ENCODE measurements around the gene TTLL5. TPM values are rescaled to one million over a fixed set of nuclear protein-coding genes. Genes with fewer than 3 reads are reported as not detected.

TTLL5 gene
- total RNA-seq, 8 experiments from 2014 or later, result 10.7 to 35.7 (median 17.2) TPM

DNA sequence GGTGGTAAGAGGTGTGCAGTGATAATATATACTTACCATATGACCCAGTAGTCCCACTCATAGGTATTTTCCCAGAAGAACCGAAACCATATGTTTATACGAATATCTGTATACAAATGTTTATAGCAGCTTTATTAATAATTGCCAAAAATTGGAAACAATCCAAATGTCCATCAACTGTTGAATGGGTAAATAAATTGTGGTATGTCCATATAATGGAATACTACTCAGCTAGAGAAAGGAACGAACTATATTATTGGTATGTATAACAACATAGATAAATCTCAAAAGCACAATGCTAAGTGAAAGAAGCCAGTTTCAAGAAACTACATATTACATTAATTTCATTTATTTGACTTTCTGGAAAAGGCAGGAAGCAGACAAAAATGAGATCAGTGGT is 66.1 kb downstream of the TTLL5 start:
- in situ Hi-C loops (cut with MboI; ENCODE audit: low pct_unique_long_range_greater_than_20kb in 2 of 9, low sequenced_read_pairs in 9 of 9, unreplicated experiment in 9 of 9), result no loop called here
- 92 to 100% (median 98%) methylated on average over 2 to 3 of the region's 3 CpGs; no CpG with 5 or more reads in 4 of the 10 experiments for WGBS, 10 experiments

DNA sequence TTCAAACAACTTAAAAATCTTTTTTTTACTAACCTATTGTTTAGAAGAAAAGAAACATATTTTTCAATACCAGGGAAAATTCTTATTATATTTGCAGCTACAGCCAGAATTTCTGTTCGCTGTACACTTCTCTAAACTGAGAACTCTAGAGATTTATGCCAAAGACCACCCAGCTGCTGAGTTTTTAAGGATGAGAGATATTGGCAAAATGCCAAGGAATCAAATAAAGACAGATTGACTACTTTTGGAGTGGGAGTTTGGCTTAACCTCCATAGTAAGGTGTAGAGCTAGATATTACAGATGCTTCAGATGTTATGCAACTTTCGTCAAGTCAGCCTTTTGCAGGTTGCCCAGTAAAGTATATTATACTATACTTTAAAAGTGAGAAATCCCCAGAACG is 71.8 kb downstream of the TTLL5 start:
- no peak overlapping the region for H3K4me3 ChIP-seq
- H3K4me1 ChIP-seq (replicated peaks in 1 of 2), result no peaks in the 10 kb centered on the region
- no peak overlapping the region for H3K27ac ChIP-seq
- in situ Hi-C loops (cut with MboI; ENCODE audit: low pct_unique_long_range_greater_than_20kb in 2 of 9, low sequenced_read_pairs in 9 of 9, unreplicated experiment in 9 of 9), result no loop called here
- WGBS, 10 experiments, result 83 to 100% (median 91%) methylated on average over 1 to 3 of the region's 3 CpGs; no CpG with 5 or more reads in 1 of the 10 experiments
- ATAC-seq (replicated peaks in 6 of 8), result no peak

More for the DNA sequence above, 66.1 kb downstream of the TTLL5 start:
- no peak for ATAC-seq (replicated peaks in 6 of 8)
- Histone ChIP-seq H3K27ac (no peak overlapping the region), H3K4me1 (replicated peaks in 1 of 2) (no peaks in the 10 kb centered on the region), H3K4me3 (no peak overlapping the region)

DNA sequence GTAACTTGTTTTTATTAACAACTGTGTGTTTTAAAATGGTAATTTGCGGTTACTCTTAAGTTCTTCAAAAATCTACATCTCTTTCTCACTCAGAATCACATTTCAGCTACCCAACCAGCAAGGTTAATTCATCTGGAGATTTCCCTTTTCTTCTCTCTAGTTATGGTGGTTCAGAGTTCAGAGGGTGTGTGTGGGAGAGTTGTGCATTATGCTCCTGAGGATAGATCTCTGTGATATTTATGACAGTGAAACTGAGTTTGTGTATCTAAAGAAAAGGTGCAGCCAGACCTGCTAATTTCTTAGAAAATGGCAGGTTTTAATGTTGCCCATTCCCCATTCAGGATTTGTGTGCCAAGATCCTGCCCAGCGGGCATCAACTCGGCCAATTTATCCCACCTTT is 73.8 kb downstream of the TTLL5 start:
- 0 to 100% (median 45%) methylated on average over 1 to 3 of the region's 3 CpGs for WGBS, 10 experiments

DNA sequence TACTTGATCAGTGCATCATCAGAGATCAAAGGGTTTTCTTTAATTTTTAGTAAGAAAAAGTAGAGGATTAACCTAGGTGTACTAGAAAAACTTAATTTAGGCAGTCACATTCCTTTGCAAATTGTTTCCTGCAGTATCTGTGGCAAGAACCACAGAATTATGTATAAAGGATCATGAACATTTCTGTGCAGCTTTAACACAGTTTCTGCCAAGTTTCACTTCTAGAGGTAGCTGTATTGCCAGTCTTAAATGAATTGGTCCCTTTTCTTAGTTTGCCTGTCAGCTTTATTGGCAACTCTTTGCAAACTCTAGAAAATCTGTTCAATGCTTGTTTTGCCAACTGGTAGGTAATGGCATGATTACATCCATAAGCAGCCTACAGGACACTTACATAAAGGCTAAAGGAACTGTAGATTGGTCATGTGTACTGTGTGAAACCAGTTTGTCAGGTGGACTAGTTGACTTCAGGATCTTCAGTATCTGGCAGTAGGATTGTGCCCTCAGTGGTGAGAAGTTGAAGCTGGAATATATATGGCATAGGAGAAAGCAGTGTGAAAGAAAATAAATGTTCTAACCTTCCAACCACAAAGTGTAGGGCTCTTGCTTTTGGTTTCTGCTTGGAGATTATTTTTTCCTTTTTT is 75.9 kb downstream of the TTLL5 start:
- no peaks in the 10 kb centered on the region for H3K4me1 ChIP-seq (replicated peaks in 1 of 2)
- ATAC-seq (replicated peaks in 6 of 8), result peak in 1 of 8 experiments; percentile 28
- in situ Hi-C loops (cut with MboI; ENCODE audit: low pct_unique_long_range_greater_than_20kb in 2 of 9, low sequenced_read_pairs in 9 of 9, unreplicated experiment in 9 of 9), result no loop called here
- no peak overlapping the region for H3K4me3 ChIP-seq
- no peak overlapping the region for H3K27ac ChIP-seq

More for the DNA sequence above, 73.8 kb downstream of the TTLL5 start:
- ATAC-seq (replicated peaks in 6 of 8), result no peak
- no peak overlapping the region for H3K4me3 ChIP-seq
- in situ Hi-C loops (cut with MboI; ENCODE audit: low pct_unique_long_range_greater_than_20kb in 2 of 9, low sequenced_read_pairs in 9 of 9, unreplicated experiment in 9 of 9), result no loop called here
- no peaks in the 10 kb centered on the region for H3K4me1 ChIP-seq (replicated peaks in 1 of 2)
- H3K27ac ChIP-seq, result no peak overlapping the region

GRCh38 chr14:75738192-75738591 is 77.1 kb downstream of the TTLL5 start:
- in situ Hi-C loops (cut with MboI; ENCODE audit: low pct_unique_long_range_greater_than_20kb in 2 of 9, low sequenced_read_pairs in 9 of 9, unreplicated experiment in 9 of 9), result no loop called here
- 43 to 100% (median 93%) methylated on average over 1 to 3 of the region's 3 CpGs; no CpG with 5 or more reads in 1 of the 10 experiments for WGBS, 10 experiments
- no peak for ATAC-seq (replicated peaks in 6 of 8)
- Histone ChIP-seq H3K4me3 (no peak overlapping the region), H3K27ac (no peak overlapping the region), H3K4me1 (replicated peaks in 1 of 2) (no peaks in the 10 kb centered on the region)

- Histone ChIP-seq H3K4me1 (replicated peaks in 1 of 2) (no peaks in the 10 kb centered on the region), H3K4me3 (no peak overlapping the region), H3K27ac (no peak overlapping the region)
- in situ Hi-C loops (cut with MboI; ENCODE audit: low pct_unique_long_range_greater_than_20kb in 2 of 9, low sequenced_read_pairs in 9 of 9, unreplicated experiment in 9 of 9), result no loop called here
- 46 to 100% (median 100%) methylated on average over 2 of the region's 2 CpGs for WGBS, 10 experiments
- no peak for ATAC-seq (replicated peaks in 6 of 8)
Observed at GRCh38 chr14:75742867-75743266, 81.8 kb downstream of the TTLL5 start.

- 50 to 100% (median 83%) methylated on average over 1 to 2 of the region's 2 CpGs for WGBS, 10 experiments
- peak in 3 of 8 experiments; percentile 67 to 78 (median 71) for ATAC-seq (replicated peaks in 6 of 8)
- H3K27ac ChIP-seq, result no peak overlapping the region
Observed at GRCh38 chr14:75747899-75748298, 86.9 kb downstream of the TTLL5 start.

DNA sequence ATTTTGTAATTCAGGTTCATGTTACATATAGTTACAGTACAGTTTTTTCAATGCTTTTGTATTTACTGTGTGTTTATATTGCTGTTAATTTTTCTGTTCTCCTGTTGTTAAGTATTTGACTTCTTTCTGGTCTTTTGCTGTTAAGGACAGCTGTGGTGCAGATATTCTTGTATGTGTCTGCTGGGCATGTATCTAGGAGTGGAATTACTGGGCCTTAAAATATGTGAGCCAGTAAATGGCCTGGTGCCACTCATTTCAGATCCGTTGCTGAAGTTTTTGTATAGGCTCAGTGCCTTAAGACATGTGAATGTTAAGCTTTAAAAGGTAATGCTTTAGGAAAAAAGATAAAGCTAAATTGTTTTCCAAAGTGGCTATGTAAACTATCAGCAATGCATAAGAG is 87.3 kb downstream of the TTLL5 start:
- ATAC-seq (replicated peaks in 6 of 8), result peak in 4 of 8 experiments; percentile 23 to 80 (median 28)
- in situ Hi-C loops (cut with MboI; ENCODE audit: low pct_unique_long_range_greater_than_20kb in 2 of 9, low sequenced_read_pairs in 9 of 9, unreplicated experiment in 9 of 9), result no loop called here
- no peak overlapping the region for H3K27ac ChIP-seq

More at GRCh38 chr14:75747899-75748298, 86.9 kb downstream of the TTLL5 start:
- no peak overlapping the region for H3K4me3 ChIP-seq
- H3K4me1 ChIP-seq (replicated peaks in 1 of 2), result no peaks in the 10 kb centered on the region
- in situ Hi-C loops (cut with MboI; ENCODE audit: low pct_unique_long_range_greater_than_20kb in 2 of 9, low sequenced_read_pairs in 9 of 9, unreplicated experiment in 9 of 9), result no loop called here

DNA sequence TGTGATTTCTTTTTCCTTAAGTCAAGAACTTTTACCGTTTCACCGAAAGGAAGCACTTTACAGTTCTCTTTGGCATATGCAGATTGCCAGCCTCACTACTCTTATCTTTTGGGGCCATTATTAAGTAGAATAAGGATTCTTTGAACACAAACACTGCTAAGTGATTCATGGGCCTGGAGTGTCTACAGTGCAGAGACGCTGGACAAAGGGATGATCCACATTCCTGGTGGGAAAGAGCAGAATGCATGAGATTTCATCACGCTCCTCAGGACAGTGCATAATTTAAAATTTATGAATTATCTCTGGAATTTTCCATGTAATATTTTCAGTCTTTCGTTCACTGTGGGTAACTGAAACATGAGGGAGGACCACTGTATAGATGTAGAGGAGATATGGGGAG is 90.2 kb downstream of the TTLL5 start:
- Histone ChIP-seq H3K27ac (no peak overlapping the region), H3K4me3 (no peak overlapping the region), H3K4me1 (replicated peaks in 1 of 2) (no peaks in the 10 kb centered on the region)
- in situ Hi-C loops (cut with MboI; ENCODE audit: low pct_unique_long_range_greater_than_20kb in 2 of 9, low sequenced_read_pairs in 9 of 9, unreplicated experiment in 9 of 9), result no loop called here
- WGBS, 10 experiments, result 0 to 100% (median 89%) methylated on average over 1 to 4 of the region's 5 CpGs; no CpG with 5 or more reads in 1 of the 10 experiments
- no peak for ATAC-seq (replicated peaks in 6 of 8)

More for the DNA sequence above, 87.3 kb downstream of the TTLL5 start:
- WGBS, 10 experiments, result 29 to 86% (median 78%) methylated on average over 1 of the region's 1 CpG; no CpG with 5 or more reads in 5 of the 10 experiments
- Histone ChIP-seq H3K4me3 (no peak overlapping the region), H3K4me1 (replicated peaks in 1 of 2) (no peaks in the 10 kb centered on the region)

DNA sequence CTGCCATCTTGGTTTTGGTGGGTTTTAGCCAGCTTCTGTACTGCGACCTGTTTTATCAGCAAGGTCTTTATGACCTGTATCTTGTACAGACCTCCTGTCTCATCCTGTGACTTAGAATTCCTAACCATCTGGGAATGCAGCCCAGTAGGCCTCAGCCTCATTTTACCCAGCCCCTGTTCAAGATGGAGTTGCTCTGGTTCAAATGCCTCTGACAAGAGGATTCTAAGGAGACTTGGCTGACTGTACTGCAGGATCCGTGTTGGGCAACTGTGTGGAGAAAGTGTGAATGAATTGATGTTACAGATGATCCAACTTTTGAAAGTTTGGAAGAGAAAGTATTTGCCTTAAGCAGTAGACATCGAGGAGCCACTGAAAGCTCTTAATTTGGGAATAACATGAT is 91.0 kb downstream of the TTLL5 start:
- Histone ChIP-seq H3K4me3 (no peak overlapping the region), H3K27ac (no peak overlapping the region), H3K4me1 (replicated peaks in 1 of 2) (no peaks in the 10 kb centered on the region)
- in situ Hi-C loops (cut with MboI; ENCODE audit: low pct_unique_long_range_greater_than_20kb in 2 of 9, low sequenced_read_pairs in 9 of 9, unreplicated experiment in 9 of 9), result no loop called here
- no peak for ATAC-seq (replicated peaks in 6 of 8)
- 31 to 100% (median 88%) methylated on average over 1 to 3 of the region's 3 CpGs; no CpG with 5 or more reads in 1 of the 10 experiments for WGBS, 10 experiments

- Histone ChIP-seq H3K4me3 (no peak overlapping the region), H3K4me1 (replicated peaks in 1 of 2) (no peaks in the 10 kb centered on the region), H3K27ac (no peak overlapping the region)
- 53 to 95% (median 83%) methylated on average over 2 to 4 of the region's 4 CpGs for WGBS, 10 experiments
- in situ Hi-C loops (cut with MboI; ENCODE audit: low pct_unique_long_range_greater_than_20kb in 2 of 9, low sequenced_read_pairs in 9 of 9, unreplicated experiment in 9 of 9), result no loop called here
- ATAC-seq (replicated peaks in 6 of 8), result no peak
Observed at GRCh38 chr14:75752907-75753594, 92.0 kb downstream of the TTLL5 start.

- no peaks in the 10 kb centered on the region for H3K4me1 ChIP-seq (replicated peaks in 1 of 2)
- 89 to 100% (median 95%) methylated on average over 3 to 4 of the region's 4 CpGs for WGBS, 10 experiments
- ATAC-seq (replicated peaks in 6 of 8), result no peak
- no peak overlapping the region for H3K4me3 ChIP-seq
- in situ Hi-C loops (cut with MboI; ENCODE audit: low pct_unique_long_range_greater_than_20kb in 2 of 9, low sequenced_read_pairs in 9 of 9, unreplicated experiment in 9 of 9), result no loop called here
- no peak overlapping the region for H3K27ac ChIP-seq
Observed at GRCh38 chr14:75753696-75754095, 92.7 kb downstream of the TTLL5 start.

GRCh38 chr14:75757644-75758402 is 96.8 kb downstream of the TTLL5 start:
- no peak overlapping the region for H3K4me3 ChIP-seq
- H3K27ac ChIP-seq, result no peak overlapping the region
- no peaks in the 10 kb centered on the region for H3K4me1 ChIP-seq (replicated peaks in 1 of 2)
- in situ Hi-C loops (cut with MboI; ENCODE audit: low pct_unique_long_range_greater_than_20kb in 2 of 9, low sequenced_read_pairs in 9 of 9, unreplicated experiment in 9 of 9), result no loop called here
- no peak for ATAC-seq (replicated peaks in 6 of 8)
- WGBS, 10 experiments, result 83 to 100% (median 96%) methylated on average over 2 to 4 of the region's 4 CpGs; no CpG with 5 or more reads in 1 of the 10 experiments

Measured in motor neuron (in vitro differentiated cells).